Skeletal muscle tissue (tissue), 4 donors: ENCODE measurements around the gene PAM16. TPM values are rescaled to one million over a fixed set of nuclear protein-coding genes. Genes with fewer than 3 reads are reported as not detected.
A peak's percentile ranks its signal among the peaks of the same experiment; 100 is the strongest.

Source experiments
- H3K27ac ChIP-seq: one replicate; pipeline ENCODE4 v1.7.0; 2013; ENCODE audit warnings: mild to moderate bottlenecking, low read depth, low read length, inconsistent platforms
- H3K27me3 ChIP-seq, 3 donors: one replicate each; pipeline ENCODE4 v1.7.0; 2013; ENCODE audit warnings: low read length in 3 of 3; ENCODE audit not compliant: control insufficient read depth in 3 of 3, insufficient read depth in 3 of 3
- H3K36me3 ChIP-seq, 3 donors: one replicate each; pipeline ENCODE4 v1.7.0; 2013; ENCODE audit warnings: low read length in 3 of 3; ENCODE audit not compliant: control insufficient read depth in 3 of 3, insufficient read depth in 3 of 3
- H3K4me1 ChIP-seq, 3 donors: one replicate each; pipeline ENCODE4 v1.7.0; 2013; ENCODE audit warnings: low read length in 3 of 3, mild to moderate bottlenecking in 3 of 3; ENCODE audit not compliant: control insufficient read depth in 3 of 3, insufficient read depth in 3 of 3
- H3K4me3 ChIP-seq, 3 donors: one replicate each; pipeline ENCODE4 v1.7.0; 2013; ENCODE audit warnings: low read length in 3 of 3
- H3K9ac ChIP-seq, 3 donors: one replicate each; pipeline ENCODE4 v1.7.0; 2013; ENCODE audit warnings: low read length in 3 of 3, mild to moderate bottlenecking in 3 of 3, moderate library complexity in 2 of 3, low read depth in 1 of 3
- H3K9me3 ChIP-seq, 3 donors: one replicate each; pipeline ENCODE4 v1.7.0; 2013; ENCODE audit warnings: low read length in 3 of 3; ENCODE audit not compliant: control insufficient read depth in 3 of 3
- total RNA-seq: library from RNA; depleted of rRNA; stranded (reverse); fragments of >200 nt; gene quantifications from one replicate; pipeline ENCODE4 v1.2.3, GENCODE V29; 2014
- donor health status: Osteomylitis.

The PAM16 gene
- total RNA-seq, 1 donor from 2014 or later: 32.9 TPM

DNA sequence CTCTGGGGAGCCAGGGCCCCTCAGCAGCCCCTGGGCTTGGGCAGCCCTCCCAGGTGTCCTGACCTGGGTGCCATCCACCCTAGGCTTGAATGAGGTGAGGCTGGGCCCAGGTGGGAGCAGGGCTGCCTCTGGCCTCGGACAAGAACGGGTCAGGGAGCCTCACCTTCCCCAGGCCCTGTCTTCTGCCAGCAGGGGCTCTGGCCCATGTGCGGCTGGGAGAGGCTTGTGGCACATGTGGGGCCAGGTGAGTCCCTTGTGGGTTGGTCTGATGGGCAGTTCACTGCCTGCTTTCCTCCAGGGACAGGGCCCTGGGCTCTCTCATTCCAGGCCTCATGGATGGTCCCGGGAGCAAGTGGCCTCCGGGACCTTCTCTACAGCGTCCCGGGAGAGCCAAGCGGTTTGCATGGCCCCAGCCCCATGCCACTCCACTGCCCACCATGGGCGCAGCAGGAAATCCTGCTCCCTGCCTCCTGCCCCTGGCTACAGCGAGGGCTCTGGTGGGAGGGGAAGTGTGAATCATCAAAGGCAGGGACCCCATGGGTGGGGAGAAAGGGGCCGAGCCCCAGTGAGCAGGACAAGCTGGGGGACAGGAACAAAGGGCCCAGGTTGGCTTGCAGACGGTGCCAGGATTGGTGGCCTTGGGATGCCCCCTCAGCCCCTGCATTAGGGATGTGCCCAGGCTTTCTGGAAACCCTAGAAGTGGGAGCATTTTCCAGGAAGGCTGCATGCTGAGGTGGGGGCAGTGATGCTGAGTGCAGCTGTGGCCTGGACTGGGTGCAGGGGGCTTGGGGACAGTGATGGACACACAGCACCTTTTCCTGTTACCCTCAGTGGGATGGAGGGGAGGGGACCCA is 32.7 kb upstream of the PAM16 start:
- no peak overlapping the region for H3K4me3 ChIP-seq
- no peaks in the 10 kb centered on the region for H3K27me3 ChIP-seq
- H3K4me1 ChIP-seq: peaks cover 28 to 46% (median 37%) of the 10 kb centered on the region in 3 donors
- H3K36me3 ChIP-seq: peaks cover 2 to 17% (median 7%) of the 10 kb centered on the region in 3 donors
- H3K9ac ChIP-seq: peak overlapping the region in 1 of 3 donors; percentile 40
- no peaks in the 10 kb centered on the region for H3K9me3 ChIP-seq
- H3K27ac ChIP-seq: no peak overlapping the region

DNA sequence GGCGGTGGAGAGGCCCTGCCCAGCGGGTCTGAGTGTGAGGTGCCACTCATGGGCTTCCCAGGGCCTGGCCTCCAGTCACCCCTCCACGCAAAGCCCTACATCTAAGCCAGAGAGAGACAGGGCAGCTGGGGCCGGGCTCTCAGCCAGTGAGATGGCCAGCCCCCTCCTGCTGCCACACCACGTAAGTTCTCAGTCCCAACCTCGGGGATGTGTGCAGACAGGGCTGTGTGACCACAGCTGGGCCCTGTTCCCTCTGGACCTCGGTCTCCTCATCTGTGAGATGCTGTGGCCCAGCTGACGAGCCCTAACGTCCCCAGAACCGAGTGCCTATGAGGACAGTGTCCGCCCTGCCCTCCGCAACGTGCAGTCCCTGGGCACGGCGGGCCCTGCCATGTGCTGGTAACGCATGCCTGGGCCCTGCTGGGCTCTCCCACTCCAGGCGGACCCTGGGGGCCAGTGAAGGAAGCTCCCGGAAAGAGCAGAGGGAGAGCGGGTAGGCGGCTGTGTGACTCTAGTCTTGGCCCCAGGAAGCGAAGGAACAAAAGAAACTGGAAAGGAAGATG is 31.8 kb upstream of the PAM16 start:
- Histone ChIP-seq H3K36me3 (peaks cover 2 to 16% (median 7%) of the 10 kb centered on the region in 3 donors), H3K27ac (no peak overlapping the region), H3K4me1 (peaks cover 32 to 49% (median 44%) of the 10 kb centered on the region in 3 donors), H3K4me3 (no peak overlapping the region), H3K9me3 (no peaks in the 10 kb centered on the region), H3K27me3 (no peaks in the 10 kb centered on the region), H3K9ac (peak overlapping the region in 1 of 3 donors; percentile 40)

DNA sequence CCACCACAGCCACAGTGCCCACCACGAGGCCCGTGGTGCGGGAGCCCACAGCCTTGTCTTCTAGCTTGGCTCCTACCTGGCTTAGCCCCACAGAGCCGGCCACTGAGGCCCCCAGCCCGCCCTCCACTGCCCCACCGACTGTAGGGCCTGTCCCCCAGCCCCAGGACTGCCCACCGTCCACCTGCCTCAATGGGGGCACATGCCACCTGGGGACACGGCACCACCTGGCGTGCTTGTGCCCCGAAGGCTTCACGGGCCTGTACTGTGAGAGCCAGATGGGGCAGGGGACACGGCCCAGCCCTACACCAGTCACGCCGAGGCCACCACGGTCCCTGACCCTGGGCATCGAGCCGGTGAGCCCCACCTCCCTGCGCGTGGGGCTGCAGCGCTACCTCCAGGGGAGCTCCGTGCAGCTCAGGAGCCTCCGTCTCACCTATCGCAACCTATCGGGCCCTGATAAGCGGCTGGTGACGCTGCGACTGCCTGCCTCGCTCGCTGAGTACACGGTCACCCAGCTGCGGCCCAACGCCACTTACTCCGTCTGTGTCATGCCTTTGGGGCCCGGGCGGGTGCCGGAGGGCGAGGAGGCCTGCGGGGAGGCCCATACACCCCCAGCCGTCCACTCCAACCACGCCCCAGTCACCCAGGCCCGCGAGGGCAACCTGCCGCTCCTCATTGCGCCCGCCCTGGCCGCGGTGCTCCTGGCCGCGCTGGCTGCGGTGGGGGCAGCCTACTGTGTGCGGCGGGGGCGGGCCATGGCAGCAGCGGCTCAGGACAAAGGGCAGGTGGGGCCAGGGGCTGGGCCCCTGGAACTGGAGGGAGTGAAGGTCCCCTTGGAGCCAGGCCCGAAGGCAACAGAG is 31.0 kb upstream of the PAM16 start:
- Histone ChIP-seq H3K27ac (peak overlapping the region; percentile 44), H3K4me1 (peaks cover 37 to 54% (median 49%) of the 10 kb centered on the region in 3 donors), H3K9me3 (no peaks in the 10 kb centered on the region)

DNA sequence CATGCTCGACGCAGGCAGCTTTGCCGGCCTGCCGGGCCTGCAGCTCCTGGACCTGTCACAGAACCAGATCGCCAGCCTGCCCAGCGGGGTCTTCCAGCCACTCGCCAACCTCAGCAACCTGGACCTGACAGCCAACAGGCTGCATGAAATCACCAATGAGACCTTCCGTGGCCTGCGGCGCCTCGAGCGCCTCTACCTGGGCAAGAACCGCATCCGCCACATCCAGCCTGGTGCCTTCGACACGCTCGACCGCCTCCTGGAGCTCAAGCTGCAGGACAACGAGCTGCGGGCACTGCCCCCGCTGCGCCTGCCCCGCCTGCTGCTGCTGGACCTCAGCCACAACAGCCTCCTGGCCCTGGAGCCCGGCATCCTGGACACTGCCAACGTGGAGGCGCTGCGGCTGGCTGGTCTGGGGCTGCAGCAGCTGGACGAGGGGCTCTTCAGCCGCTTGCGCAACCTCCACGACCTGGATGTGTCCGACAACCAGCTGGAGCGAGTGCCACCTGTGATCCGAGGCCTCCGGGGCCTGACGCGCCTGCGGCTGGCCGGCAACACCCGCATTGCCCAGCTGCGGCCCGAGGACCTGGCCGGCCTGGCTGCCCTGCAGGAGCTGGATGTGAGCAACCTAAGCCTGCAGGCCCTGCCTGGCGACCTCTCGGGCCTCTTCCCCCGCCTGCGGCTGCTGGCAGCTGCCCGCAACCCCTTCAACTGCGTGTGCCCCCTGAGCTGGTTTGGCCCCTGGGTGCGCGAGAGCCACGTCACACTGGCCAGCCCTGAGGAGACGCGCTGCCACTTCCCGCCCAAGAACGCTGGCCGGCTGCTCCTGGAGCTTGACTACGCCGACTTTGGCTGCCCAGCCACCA is 30.2 kb upstream of the PAM16 start:
- H3K4me1 ChIP-seq: peaks cover 38 to 53% (median 52%) of the 10 kb centered on the region in 3 donors
- peak overlapping the region in 2 of 3 donors; percentile 45 to 66 for H3K9ac ChIP-seq
- peak overlapping the region; percentile 44 for H3K27ac ChIP-seq
- H3K36me3 ChIP-seq: peaks cover 0 to 15% (median 3%) of the 10 kb centered on the region in 3 donors
- H3K4me3 ChIP-seq: peak overlapping the region in 2 of 3 donors; percentile 36 to 49
- no peaks in the 10 kb centered on the region for H3K9me3 ChIP-seq
- H3K27me3 ChIP-seq: no peaks in the 10 kb centered on the region

More for the DNA sequence above, 31.0 kb upstream of the PAM16 start:
- peak overlapping the region in 2 of 3 donors; percentile 36 to 49 for H3K4me3 ChIP-seq
- H3K27me3 ChIP-seq: no peaks in the 10 kb centered on the region
- H3K9ac ChIP-seq: peak overlapping the region in 2 of 3 donors; percentile 45 to 66
- H3K36me3 ChIP-seq: peaks cover 0 to 15% (median 3%) of the 10 kb centered on the region in 3 donors

DNA sequence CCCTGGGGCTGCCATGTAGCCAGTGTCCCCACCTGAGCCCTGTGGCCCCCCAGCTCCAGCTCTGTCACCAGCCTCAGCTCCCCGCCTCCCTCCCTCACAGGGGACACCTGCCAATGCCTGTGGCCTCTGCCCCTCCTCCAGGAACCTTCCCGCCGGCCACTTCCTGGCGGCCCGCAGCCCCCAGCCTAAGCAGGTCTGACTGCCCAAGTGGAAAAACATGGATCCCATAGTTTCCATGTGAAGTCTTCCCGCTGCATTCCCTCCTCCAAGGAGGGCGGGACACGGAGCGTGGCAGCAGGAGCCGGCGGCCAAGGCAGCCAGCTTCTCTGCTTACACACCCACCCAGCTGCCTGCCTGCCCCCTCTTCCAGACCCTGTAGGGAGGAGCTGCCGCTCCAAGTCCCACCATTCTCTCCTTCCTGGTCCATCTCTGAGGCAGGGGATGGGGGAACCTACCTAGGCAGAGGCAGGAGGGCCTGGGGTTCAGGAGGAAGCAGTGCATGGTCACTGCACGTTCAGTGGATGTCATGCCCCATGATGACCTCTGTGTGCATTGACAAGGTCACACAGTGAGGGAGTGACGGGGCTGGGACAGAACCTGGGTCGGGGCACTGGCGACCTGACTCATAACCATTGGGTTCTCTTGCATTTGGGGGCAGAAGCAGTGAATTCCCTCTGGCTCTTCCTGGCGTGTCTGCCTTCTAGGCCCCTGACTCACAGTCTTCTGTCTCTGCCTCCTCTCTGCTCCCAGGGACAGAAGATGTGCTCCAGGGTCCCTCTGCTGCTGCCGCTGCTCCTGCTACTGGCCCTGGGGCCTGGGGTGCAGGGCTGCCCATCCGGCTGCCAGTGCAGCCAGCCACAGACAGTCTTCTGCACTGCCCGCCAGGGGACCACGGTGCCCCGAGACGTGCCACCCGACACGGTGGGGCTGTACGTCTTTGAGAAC is 29.3 kb upstream of the PAM16 start:
- Histone ChIP-seq H3K27me3 (no peaks in the 10 kb centered on the region), H3K4me1 (peaks cover 40 to 61% (median 55%) of the 10 kb centered on the region in 3 donors), H3K9ac (no peak overlapping the region), H3K4me3 (no peak overlapping the region), H3K27ac (no peak overlapping the region), H3K36me3 (peaks cover 0 to 12% (median under 1%) of the 10 kb centered on the region in 3 donors), H3K9me3 (no peaks in the 10 kb centered on the region)

DNA sequence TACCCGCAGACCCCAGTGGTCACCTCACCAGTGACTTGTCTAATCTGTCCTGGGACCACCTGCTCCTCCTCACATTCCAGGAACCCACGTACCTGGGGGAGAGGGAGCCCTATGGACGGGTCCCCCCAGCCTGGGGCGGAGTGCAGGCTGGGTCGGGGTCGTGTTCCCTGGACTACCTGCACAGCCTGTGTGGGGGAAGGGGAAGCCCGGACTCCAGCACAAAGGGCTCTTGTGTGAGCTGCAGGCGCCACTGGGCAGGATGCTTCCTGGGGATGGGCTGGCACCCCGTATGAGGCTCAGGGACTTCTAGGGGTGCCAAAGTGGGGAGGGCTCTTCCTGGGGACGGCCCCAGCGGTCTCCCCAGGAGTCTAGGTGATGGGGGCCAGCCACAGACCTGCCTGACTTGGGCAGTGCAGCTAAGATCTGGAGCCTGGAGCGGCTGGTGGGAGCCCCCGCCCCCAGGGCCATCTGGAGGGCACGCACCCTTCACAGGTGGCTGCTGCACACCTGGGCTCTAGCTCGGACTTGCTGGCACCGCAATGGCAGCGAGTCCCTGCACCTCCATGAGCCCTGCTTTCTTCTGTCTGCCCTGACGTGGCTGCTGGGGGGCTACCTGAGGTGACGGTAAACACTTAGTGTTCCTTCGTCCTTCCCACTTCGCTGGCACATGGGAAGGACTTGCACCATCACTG is 28.0 kb upstream of the PAM16 start:
- H3K27ac ChIP-seq: peak overlapping the region; percentile 36
- no peaks in the 10 kb centered on the region for H3K27me3 ChIP-seq
- H3K4me3 ChIP-seq: no peak overlapping the region
- H3K36me3 ChIP-seq: peaks cover 0 to 12% (median 0%) of the 10 kb centered on the region in 3 donors
- H3K9ac ChIP-seq: no peak overlapping the region
- no peaks in the 10 kb centered on the region for H3K9me3 ChIP-seq
- peaks cover 49 to 68% (median 60%) of the 10 kb centered on the region in 3 donors for H3K4me1 ChIP-seq

DNA sequence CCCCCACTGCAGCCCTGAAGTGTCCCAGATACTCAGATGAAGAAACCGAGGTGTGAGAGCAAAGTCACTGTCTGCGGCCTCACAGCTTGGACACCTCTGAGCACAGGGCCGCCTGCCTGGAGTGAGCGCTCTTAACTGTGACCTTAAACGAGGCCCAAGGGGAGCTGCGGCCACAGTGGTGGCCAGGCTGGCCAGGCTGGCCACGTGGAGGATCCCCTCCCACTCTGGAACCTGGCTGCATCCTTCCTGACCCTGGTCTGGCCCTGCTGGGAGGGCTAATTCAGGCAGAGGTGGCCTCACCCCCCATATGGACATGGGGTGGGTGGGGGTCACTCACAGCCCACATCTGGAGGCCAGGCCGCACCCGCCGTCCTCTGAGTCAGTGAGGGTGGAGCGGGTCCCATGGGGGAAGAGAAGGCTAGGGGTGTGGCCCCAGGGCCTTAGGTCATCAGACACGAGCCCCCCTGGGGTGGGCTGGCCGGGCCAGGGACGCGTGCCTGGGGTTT is 27.1 kb upstream of the PAM16 start:
- H3K27me3 ChIP-seq: no peaks in the 10 kb centered on the region
- peaks cover 49 to 71% (median 62%) of the 10 kb centered on the region in 3 donors for H3K4me1 ChIP-seq
- H3K27ac ChIP-seq: peak overlapping the region; percentile 36
- H3K4me3 ChIP-seq: no peak overlapping the region
- H3K9me3 ChIP-seq: no peaks in the 10 kb centered on the region
- H3K9ac ChIP-seq: peak overlapping the region in 2 of 3 donors; percentile 8 to 62
- peaks cover 0 to 9% (median 0%) of the 10 kb centered on the region in 3 donors for H3K36me3 ChIP-seq

DNA sequence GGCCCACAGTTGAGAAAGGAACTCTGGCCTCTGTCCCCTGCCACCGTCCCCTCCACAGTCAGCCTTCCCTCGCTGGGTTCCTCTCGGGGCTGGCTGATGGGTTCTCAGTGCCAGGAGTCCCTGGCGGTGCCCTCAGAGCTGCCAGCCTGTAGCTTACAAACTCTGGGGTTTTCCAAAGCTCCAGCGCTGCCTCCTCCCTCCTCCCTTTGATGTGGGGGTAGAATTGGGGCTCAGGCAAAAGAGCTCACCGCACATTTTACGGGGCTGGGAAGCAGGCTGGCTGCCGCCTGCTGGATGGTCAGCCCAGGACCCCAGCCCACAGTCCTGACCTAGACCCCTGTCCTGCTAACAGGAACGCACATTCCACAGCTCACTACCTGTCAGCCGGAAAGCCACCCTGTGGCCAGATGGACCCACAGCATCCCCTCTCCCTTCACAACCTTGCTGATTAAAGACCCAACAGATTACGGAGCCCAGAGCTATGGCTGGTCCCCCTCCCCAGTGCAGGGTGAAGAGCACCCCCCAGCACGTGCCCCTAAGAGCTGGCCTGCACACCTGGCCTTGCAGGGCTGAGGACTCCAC is 26.5 kb upstream of the PAM16 start:
- H3K9ac ChIP-seq: peak overlapping the region; percentile 8 to 62 (median 20)
- H3K36me3 ChIP-seq: peaks cover 0 to 9% (median 0%) of the 10 kb centered on the region in 3 donors
- H3K4me1 ChIP-seq: peaks cover 49 to 69% (median 62%) of the 10 kb centered on the region in 3 donors
- H3K9me3 ChIP-seq: no peaks in the 10 kb centered on the region
- no peak overlapping the region for H3K4me3 ChIP-seq
- H3K27ac ChIP-seq: peak overlapping the region; percentile 36
- no peaks in the 10 kb centered on the region for H3K27me3 ChIP-seq
